HG02885 (cell line): ENCODE results near the gene DIP2C.
"Not testable (repeated sequence)": the region's sequence is repeated elsewhere in the genome, so short reads cannot be mapped to it uniquely, and the experiment has no call there.

Source experiments
- ATAC-seq: cut with Tn5 transposase; IDR thresholded peaks from one replicate; pipeline ENCODE4 v1.9.1; 2021; ENCODE audit warnings: mild to moderate bottlenecking; ENCODE audit not compliant: unreplicated experiment, poor library complexity

DIP2C gene

DNA sequence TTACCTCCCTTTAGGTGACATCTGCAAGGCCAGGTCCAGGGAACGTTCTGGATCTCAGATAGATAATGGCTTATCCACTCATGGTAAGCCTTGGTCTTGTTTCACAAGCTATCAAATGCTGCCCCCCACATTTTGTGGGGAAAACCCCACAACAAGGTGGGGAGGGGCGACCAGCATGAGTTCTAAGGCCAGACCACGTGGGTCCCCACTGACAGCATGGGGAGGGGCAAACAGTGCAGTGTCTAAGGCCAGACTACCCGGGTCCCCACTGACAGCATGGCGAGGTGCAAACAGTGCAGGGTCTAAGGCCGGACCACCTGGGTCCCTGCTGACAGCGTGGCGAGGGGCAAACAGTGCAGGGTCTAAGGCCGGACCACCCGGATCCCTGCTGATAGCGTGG lies 102.8 kb downstream of the DIP2C start:
- no peak for ATAC-seq

GRCh38 chr10:586151-586550 lies 103.3 kb downstream of the DIP2C start:
- ATAC-seq, result no peak

GRCh38 chr10:585502-585901 lies 104.0 kb downstream of the DIP2C start:
- ATAC-seq, result no peak

DNA sequence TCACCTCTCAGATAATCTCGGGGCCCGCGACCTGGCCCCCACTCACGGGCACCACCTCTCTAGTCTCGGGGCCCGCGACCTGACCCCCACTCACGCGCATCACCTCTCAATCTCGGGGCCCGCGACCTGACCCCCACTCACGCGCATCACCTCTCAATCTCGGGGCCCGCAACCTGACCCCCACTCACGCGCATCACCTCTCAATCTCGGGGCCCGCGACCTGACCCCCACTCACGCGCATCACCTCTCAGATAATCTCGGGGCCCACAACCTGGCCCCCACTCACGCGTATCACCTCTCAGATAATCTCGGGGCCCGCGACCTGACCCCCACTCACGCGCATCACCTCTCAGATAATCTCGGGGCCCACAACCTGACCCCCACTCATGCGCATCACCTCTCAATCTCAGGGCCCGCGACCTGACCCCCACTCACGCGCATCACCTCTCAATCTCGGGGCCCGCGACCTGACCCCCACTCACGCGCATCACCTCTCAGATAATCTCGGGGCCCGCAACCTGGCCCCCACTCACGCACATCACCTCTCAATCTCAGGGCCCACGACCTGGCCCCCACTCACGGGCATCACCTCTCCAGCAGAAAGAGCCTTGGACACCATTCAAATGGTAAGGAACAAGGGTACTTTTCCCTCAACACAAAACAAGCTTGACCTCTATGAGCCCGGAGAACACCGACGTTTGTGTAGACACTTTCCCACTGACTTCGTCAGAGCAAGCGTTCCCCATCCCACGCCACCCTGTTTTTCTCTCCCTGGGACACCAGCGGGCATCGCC lies 104.8 kb downstream of the DIP2C start:
- not testable (repeated sequence) for ATAC-seq

DNA sequence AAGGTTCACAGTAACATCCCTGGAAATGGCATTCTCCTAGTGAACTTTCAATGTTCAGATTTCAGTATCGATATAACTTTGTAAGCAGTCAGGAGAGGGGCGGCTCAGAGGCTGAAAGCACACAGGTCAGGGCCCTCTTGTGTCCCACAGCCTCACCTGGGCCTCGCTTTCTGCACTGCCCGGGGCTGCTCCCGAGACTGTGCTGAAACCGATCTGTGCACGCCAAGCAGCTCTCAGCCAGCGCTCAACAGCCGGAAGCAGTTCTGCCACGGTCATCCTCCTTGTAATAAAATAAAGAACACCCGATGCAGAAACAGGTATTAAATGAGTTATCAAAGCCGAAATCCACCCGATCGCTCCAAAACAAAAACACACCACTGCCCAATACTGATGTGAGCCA lies 106.0 kb downstream of the DIP2C start:
- no peak for ATAC-seq

GRCh38 chr10:581776-582330 lies 107.6 kb downstream of the DIP2C start:
- no peak for ATAC-seq

GRCh38 chr10:580778-581177 lies 108.7 kb downstream of the DIP2C start:
- no peak for ATAC-seq

DNA sequence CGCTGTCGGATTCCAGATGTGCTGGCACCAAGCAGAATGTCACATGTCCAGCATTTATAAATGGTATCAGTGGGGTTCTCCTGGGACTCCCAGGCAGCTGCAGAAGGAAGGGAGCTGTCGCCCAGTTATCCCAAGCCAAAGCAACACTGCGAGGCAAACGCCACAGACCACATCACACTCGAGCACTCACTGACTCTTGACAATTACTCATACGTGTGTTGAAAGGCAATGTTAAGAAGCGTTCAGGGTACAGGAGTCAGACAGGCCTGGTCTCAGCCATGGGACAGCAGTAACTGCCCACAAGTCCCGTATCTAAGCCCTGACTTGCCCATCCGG lies 113.4 kb downstream of the DIP2C start:
- no peak for ATAC-seq

DNA sequence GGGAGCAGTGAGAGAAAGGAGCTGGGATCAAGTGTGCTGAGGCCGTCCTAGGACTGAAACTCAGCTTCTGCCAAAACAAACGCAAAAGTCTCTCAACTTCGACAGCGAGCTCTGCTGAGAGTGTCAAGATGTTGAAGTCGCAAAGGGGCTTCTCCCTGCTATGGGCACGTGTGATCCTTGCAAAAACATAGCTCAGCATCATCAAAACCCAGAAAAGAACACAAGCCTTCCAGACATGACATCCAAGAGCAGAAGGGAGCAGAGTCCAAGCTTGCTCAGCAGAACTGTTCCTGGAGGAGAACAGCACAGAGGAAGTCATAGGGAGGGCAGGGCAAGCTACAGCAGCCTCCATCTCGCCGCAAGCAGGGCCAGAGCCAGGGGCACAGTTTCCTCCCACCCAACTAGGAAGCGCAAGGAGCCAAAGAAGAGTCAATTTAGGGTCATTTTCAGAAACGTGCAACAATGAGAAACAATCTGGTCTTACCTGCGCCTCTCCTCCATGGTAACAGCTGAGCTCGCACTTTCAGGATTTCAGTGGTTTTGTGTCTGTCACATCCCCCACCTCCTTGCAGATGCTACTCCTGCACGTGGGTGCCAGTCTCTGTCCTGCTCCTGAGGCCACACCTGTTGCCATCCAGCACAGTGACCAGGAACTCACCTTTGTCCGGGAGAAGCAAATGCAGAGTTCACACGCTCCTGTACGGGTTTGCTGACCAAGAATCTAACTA lies 113.9 kb downstream of the DIP2C start:
- ATAC-seq, result no peak

DNA sequence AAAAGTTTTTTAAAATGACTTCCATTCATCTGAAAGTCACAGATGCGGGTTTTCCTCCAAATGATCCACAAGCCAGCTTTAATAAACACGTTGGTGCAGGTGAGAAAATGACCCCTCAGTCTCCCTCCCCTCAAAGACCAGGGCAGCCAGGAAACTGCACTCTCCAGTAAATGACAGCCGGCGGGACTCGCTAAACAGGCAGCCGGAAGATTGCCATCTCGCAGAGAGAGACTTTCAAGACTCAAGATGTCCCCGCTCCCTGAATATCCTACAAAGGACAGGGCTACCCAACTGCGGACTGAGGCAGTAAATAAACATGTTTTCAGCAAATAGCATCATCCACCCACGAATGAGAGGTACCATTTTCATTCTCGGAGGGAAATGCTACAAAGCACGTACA lies 116.8 kb downstream of the DIP2C start:
- ATAC-seq, result no peak

DNA sequence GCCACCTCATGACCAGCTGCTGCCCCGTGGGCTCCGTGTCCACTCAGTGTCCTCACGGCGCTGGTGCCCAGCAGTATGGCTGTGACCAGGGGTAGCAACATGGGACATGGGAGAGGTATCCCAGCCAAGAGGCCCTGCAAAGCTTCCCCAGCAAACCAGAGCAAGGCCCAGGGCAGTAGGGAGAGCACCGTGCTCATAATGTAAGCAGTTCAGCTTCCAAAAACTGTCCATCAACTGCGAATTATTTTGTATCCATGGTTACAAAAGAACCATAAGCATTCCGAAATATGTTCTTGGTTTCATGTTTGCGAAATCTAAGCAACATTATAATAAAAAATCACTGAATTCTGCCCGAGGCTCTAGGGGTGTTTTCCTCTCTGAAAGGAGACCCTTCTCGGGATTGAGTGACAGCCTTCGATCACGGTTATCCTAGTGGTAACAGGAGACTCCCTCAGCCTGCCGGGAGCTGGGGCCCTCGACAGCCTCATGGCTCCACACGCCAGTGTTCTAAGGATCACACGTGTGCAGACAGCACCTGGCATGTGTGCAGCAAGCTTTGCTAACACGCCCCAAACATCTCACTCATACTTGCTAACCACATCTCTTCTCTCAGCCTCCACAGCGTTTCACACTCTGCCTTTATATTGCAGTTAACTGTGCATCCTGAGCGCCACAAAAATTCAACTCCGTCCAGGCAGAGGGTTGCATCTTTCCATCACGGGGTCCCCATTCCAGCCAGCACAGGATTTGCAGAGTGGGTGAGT lies 117.6 kb downstream of the DIP2C start:
- ATAC-seq, result no peak

DNA sequence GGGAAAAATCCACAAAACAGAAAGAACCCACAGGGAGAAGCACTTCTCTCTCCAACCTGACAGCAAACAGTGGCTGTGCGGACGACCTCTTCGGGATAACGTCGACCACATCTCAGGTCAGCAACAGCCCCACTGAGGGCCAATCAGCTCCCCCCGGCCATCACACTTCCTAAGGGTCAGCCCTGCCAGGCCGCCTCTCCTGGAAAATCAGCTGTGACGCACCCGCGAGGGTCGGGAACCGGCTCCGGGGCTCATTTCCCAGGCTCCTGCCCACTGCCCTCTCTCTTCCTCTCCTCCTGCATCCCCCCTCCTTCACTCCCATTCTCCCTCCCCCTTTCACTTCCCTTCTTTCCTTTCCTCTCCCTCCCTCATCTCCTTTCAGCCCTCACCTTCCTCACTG lies 118.3 kb downstream of the DIP2C start:
- no peak for ATAC-seq

DNA sequence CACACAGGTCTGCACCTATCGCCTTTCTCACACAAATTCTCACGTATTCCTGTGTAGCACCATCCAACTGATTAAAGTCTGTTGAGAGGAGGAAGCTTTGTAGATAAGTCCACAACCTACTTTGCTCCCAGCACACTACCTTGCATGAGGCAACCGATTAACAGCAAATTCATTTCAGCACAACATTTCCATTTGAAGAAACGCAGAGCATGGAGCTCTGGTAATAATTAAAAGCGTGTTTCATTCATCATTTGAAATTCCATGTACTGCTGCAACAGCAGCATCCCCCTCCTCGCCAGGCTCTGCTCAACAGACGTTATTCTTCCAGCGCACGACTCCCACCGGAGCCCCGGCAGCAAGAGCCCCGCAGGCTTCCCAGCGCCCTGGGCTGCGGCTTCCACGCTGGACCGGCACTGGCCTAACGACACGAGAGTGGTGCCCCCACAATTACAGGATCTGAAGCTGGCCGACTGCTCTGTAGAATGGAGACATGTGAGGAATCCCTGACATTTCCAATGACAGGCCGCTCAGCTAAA lies 118.8 kb downstream of the DIP2C start:
- no peak for ATAC-seq

DNA sequence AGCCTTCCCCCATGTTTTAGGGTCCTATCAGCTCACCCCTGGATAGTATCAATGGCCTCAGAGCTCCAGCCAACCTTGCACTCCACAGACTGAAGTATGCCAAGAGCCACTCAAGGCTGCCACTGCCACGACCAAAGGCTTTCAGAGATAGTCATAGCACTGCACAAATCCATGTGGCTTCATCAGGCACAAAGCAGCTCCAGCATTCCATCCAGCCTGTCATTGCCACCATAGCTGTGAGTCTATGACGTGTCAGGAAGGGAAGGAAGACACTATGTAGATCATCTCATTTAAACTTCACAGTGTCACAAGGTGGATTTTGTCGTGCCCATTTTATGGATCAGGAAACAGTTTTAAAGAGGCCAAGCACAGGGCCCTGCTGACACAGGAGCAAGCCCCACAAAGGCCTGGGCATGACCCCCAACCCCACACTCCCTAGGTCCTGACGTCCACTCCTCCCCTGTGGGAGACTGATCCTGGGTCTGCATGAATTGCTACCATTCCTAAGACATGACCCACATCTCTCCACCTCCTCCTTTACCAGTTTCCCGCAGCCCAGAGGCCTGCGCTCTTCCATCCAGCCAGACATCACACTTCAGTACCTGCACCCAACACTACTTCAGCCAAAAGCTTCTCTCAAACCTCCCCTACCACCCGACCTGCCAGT lies 119.4 kb downstream of the DIP2C start:
- no peak for ATAC-seq

DNA sequence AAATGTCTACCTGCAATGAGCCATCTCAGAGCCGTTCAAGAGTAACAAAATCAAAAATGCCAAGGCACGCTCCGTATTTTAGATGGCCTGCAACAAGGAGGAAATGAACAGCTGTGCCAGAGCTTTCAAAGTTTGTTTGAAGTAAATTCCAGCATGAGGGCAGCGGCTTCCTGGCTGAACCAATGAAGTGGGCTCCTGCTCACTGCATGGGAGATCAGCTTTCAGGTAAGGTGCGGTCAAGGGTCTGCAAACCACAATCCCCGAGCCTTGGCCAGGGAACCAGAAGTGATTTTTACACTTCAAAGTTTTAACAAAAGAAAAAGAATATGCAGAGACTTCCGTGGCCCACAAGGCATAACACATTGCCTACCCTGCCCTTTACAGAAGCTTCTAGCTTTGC lies 120.6 kb downstream of the DIP2C start:
- ATAC-seq, result no peak

- no peak for ATAC-seq
These were observed 121.6 kb downstream of the DIP2C start for GRCh38 chr10:567869-568268.

DNA sequence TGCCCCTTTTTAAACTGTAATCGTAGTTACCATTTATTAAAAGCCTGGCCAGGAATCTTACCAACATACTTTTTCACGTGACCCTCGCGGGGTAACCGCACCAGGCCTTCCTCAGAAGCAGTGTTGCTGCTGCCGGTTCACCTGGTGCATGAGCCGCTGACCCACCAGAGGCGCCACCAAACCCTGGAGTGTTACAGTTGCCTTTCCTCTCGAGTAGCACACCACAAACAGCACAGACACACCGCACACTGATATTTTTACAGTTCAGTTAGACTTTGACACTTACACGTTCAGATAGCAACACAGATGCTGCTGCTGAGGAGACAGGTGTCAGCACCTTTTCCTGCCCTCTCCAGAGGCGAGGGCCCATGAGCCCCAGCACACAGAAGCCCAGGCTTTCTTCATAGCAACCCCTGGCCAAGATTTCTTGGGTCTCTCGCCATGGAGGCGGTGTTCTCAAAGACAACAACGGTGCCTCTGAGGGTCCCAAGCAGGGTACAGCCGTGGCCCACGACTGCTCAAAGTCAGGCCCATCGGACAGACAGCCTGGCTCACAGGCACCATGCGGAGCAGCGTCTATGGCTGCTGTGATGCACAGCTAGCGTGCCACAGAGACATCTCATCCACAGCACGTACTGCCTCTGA lies 123.1 kb downstream of the DIP2C start:
- no peak for ATAC-seq

DNA sequence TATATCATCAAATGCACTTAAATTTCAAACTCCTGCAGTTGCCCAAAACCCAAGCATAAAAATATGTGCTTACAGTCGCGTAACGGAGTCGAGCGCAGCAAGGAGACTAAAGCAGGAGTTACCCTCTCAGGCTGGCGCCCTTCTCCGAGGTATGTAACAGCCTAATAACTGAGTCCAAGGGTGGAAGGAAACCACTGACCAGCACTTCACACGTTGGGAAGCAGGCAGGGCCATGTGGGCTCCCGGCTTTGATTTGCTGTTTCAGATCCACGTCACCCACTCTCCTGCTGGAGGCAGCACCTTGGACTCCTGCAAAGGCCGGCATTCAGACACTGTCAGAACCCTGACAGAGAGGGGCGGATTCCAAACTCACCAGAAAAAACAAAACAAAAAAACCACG lies 123.8 kb downstream of the DIP2C start:
- ATAC-seq, result no peak

DNA sequence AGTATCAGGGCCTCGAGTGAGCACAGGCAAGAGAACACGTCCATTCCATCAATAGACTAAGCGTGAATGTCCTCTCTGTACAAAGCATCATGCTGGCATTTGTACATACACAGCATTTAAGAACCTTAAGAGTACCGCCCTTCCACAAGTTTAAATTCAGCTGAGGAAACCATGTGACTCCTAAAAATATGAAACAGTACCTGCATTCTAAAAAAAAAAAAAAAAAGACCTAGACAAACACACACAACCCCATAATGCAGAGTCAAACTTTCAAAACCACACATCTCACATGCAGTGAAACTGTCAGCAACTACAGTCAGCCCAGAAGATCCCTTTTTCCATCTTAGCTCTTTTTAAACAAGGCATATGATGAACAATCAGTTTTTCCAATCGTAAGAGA lies 124.3 kb downstream of the DIP2C start:
- ATAC-seq, result no peak

- no peak for ATAC-seq
These were observed 125.6 kb downstream of the DIP2C start for GRCh38 chr10:563827-564226.
